ENCODE results near the gene INO80. TPM values are rescaled to one million over a fixed set of nuclear protein-coding genes. Genes with fewer than 3 reads are reported as not detected.

Gene INO80
- total RNA-seq, 1 experiment from 2014 or later, result 33.8 TPM

- Mint-ChIP-seq H3K27me3 (ENCODE audit: insufficient read depth, unreplicated experiment) (peaks cover 51% of the 10 kb centered on the region), H3K9me3 (ENCODE audit: unreplicated experiment) (no peaks in the 10 kb centered on the region), H3K36me3 (ENCODE audit: insufficient read depth, unreplicated experiment) (no peaks in the 10 kb centered on the region), H3K4me1 (ENCODE audit: insufficient read depth, unreplicated experiment) (peaks cover 13% of the 10 kb centered on the region), H3K27ac (ENCODE audit: low read depth, unreplicated experiment) (no peak overlapping the region), H3K4me3 (ENCODE audit: unreplicated experiment) (peak overlapping the region; percentile 72)
- TF ChIP-seq CTCF (IDR thresholded peaks at IDR 0.05; ENCODE audit: unreplicated experiment), result no peak
- intact Hi-C loops (cut with micrococcal nuclease), result no loop called here
- BruUV-seq (replicated peaks), result no TSS peak
- DNase-seq (ENCODE audit: unreplicated experiment), result no peak
- ChIA-PET POLR2A (interaction anchor here (0.9 to 2.4 kb wide), 2 partner anchors 8 to 10 kb away, joined by 3 to 7 read pairs; no protein-coding TSS in a partner anchor), CTCF (interaction anchor here (0.6 to 6.1 kb wide), 9 partner anchors 10 to 1187 kb away, joined by 3 to 48 read pairs (median 4); no protein-coding TSS in a partner anchor)
Measured at GRCh38 chr15:40931300-40932142, 184.6 kb downstream of the INO80 start.

- Mint-ChIP-seq H3K9me3 (ENCODE audit: unreplicated experiment) (no peaks in the 10 kb centered on the region), H3K36me3 (ENCODE audit: insufficient read depth, unreplicated experiment) (no peaks in the 10 kb centered on the region), H3K27ac (ENCODE audit: low read depth, unreplicated experiment) (no peak overlapping the region), H3K4me3 (ENCODE audit: unreplicated experiment) (peak overlapping the region; percentile 72), H3K4me1 (ENCODE audit: insufficient read depth, unreplicated experiment) (peaks cover 13% of the 10 kb centered on the region), H3K27me3 (ENCODE audit: insufficient read depth, unreplicated experiment) (peaks cover 51% of the 10 kb centered on the region)
- DNase-seq (ENCODE audit: unreplicated experiment), result peak; percentile 48
- intact Hi-C loops (cut with micrococcal nuclease), result no loop called here
- POLR2A ChIA-PET, result interaction anchor here (0.5 to 2.4 kb wide), 3 partner anchors 9 to 277 kb away, joined by 3 to 7 read pairs (median 3); no protein-coding TSS in a partner anchor
- TF ChIP-seq CTCF (IDR thresholded peaks at IDR 0.05; ENCODE audit: unreplicated experiment), result peak; percentile 53
- CTCF ChIA-PET, result interaction anchor here (0.6 to 6.1 kb wide), 14 partner anchors 11 to 1188 kb away, joined by 3 to 48 read pairs (median 4); no protein-coding TSS in a partner anchor
- no TSS peak for BruUV-seq (replicated peaks)
Measured at GRCh38 chr15:40930430-40931299, 185.4 kb downstream of the INO80 start.

GRCh38 chr15:40929660-40930429, 186.2 kb downstream of the INO80 start:
- Mint-ChIP-seq H3K27ac (ENCODE audit: low read depth, unreplicated experiment) (no peak overlapping the region), H3K4me1 (ENCODE audit: insufficient read depth, unreplicated experiment) (peaks cover 13% of the 10 kb centered on the region), H3K36me3 (ENCODE audit: insufficient read depth, unreplicated experiment) (no peaks in the 10 kb centered on the region), H3K9me3 (ENCODE audit: unreplicated experiment) (no peaks in the 10 kb centered on the region), H3K27me3 (ENCODE audit: insufficient read depth, unreplicated experiment) (peaks cover 51% of the 10 kb centered on the region), H3K4me3 (ENCODE audit: unreplicated experiment) (peak overlapping the region; percentile 72)
- DNase-seq (ENCODE audit: unreplicated experiment), result peak; percentile 54
- intact Hi-C loops (cut with micrococcal nuclease), result no loop called here
- POLR2A ChIA-PET, result interaction anchor here (0.5 to 2.4 kb wide), 4 partner anchors 12 to 278 kb away, joined by 3 to 7 read pairs (median 4); no protein-coding TSS in a partner anchor
- CTCF ChIA-PET, result interaction anchor here (1.1 to 6.1 kb wide), 6 partner anchors 12 to 256 kb away, joined by 4 to 48 read pairs (median 5); no protein-coding TSS in a partner anchor
- no peak for TF ChIP-seq CTCF (IDR thresholded peaks at IDR 0.05; ENCODE audit: unreplicated experiment)
- BruUV-seq (replicated peaks), result no TSS peak

Other genes with a start within 250 kb of the INO80 start
- gene RHOV, start 242.0 kb downstream of the INO80 start, total RNA-seq (2022), result 1.2 and 1.7 TPM in 2 replicates
- gene VPS18, start 221.8 kb downstream of the INO80 start, total RNA-seq (2022), result 13.2 and 18.5 TPM in 2 replicates
- gene DLL4, start 186.9 kb downstream of the INO80 start, total RNA-seq (2022), result 0.10 TPM in 1 of 2 replicates, not detected in the other
- gene CHAC1, start 162.8 kb downstream of the INO80 start, total RNA-seq (2022), result 35.5 and 49.4 TPM in 2 replicates
- gene EXD1, start 114.5 kb upstream of the INO80 start, total RNA-seq (2022), result 0.12 and 0.37 TPM in 2 replicates
- 70.4 and 91.1 TPM in 2 replicates for gene CHP1, start 115.0 kb upstream of the INO80 start, total RNA-seq (2022)
- gene OIP5, start 216.3 kb upstream of the INO80 start, total RNA-seq (2022), result 2.9 and 5.7 TPM in 2 replicates
- gene NUSAP1, start 216.6 kb upstream of the INO80 start, total RNA-seq (2022), result 39.1 and 62.6 TPM in 2 replicates

Measured in MCF 10A (cell line).